ENCODE measurements around the gene DLGAP5. TPM values are rescaled to one million over a fixed set of nuclear protein-coding genes. Genes with fewer than 3 reads are reported as not detected.

The DLGAP5 gene
- total RNA-seq, 1 donor from 2014 or later = 8.8 TPM

- no peaks in the 10 kb centered on the region for H3K36me3 Mint-ChIP-seq (ENCODE audit: low read depth)
- no peak overlapping the region for H3K4me3 Mint-ChIP-seq (ENCODE audit: unreplicated experiment)
- DNase-seq (ENCODE audit: low spot score) = no peak
- H3K27me3 Mint-ChIP-seq (ENCODE audit: low read depth) = no peaks in the 10 kb centered on the region
- no peak overlapping the region for H3K27ac Mint-ChIP-seq (ENCODE audit: unreplicated experiment)
- H3K9me3 Mint-ChIP-seq (ENCODE audit: low read depth) = no peaks in the 10 kb centered on the region
- H3K4me1 Mint-ChIP-seq (ENCODE audit: low read depth) = peaks cover 21% of the 10 kb centered on the region
- TF ChIP-seq, protein P1, sequence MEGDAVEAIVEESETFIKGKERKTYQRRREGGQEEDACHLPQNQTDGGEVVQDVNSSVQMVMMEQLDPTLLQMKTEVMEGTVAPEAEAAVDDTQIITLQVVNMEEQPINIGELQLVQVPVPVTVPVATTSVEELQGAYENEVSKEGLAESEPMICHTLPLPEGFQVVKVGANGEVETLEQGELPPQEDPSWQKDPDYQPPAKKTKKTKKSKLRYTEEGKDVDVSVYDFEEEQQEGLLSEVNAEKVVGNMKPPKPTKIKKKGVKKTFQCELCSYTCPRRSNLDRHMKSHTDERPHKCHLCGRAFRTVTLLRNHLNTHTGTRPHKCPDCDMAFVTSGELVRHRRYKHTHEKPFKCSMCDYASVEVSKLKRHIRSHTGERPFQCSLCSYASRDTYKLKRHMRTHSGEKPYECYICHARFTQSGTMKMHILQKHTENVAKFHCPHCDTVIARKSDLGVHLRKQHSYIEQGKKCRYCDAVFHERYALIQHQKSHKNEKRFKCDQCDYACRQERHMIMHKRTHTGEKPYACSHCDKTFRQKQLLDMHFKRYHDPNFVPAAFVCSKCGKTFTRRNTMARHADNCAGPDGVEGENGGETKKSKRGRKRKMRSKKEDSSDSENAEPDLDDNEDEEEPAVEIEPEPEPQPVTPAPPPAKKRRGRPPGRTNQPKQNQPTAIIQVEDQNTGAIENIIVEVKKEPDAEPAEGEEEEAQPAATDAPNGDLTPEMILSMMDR (IDR thresholded peaks at IDR 0.05) = peak; percentile 17
These were observed 80.2 kb downstream of the DLGAP5 start for GRCh38 chr14:55111122-55111708.

DNA sequence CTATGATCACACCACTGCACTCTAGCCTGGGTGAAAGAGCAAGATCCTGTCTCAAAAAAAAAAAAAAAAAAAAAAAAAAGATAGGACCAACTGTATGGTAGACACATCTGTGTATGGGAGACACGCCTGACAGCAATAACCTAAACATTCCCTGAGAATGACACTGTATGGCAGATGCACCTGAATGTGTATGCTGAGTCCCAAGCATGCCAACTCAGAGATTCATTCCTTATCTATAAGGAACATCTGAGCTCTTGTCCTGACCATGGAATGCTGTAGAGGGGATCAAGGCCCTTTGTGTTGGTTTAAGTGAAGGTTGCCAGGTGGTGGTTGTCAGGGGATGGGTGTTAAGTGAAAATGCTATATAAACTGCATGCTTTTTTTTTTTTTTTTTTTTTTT, 81.5 kb downstream of the DLGAP5 start:
- Mint-ChIP-seq H3K27me3 (ENCODE audit: low read depth) (no peaks in the 10 kb centered on the region), H3K27ac (ENCODE audit: unreplicated experiment) (no peak overlapping the region), H3K4me3 (ENCODE audit: unreplicated experiment) (no peak overlapping the region), H3K9me3 (ENCODE audit: low read depth) (no peaks in the 10 kb centered on the region), H3K36me3 (ENCODE audit: low read depth) (no peaks in the 10 kb centered on the region), H3K4me1 (ENCODE audit: low read depth) (peaks cover 28% of the 10 kb centered on the region)
- TF ChIP-seq, protein P1 (IDR thresholded peaks at IDR 0.05) = no peak
- no peak for DNase-seq (ENCODE audit: low spot score)

- TF ChIP-seq, protein P1 (IDR thresholded peaks at IDR 0.05) = no peak
- Mint-ChIP-seq H3K4me3 (ENCODE audit: unreplicated experiment) (peak overlapping the region; percentile 23), H3K27me3 (ENCODE audit: low read depth) (no peaks in the 10 kb centered on the region), H3K4me1 (ENCODE audit: low read depth) (peaks cover 43% of the 10 kb centered on the region), H3K36me3 (ENCODE audit: low read depth) (peaks cover 2% of the 10 kb centered on the region), H3K27ac (ENCODE audit: unreplicated experiment) (peak overlapping the region; percentile 100), H3K9me3 (ENCODE audit: low read depth) (peaks cover 8% of the 10 kb centered on the region)
- DNase-seq (ENCODE audit: low spot score) = peak; percentile 95
These were observed 83.4 kb downstream of the DLGAP5 start for GRCh38 chr14:55107766-55108554.

DNA sequence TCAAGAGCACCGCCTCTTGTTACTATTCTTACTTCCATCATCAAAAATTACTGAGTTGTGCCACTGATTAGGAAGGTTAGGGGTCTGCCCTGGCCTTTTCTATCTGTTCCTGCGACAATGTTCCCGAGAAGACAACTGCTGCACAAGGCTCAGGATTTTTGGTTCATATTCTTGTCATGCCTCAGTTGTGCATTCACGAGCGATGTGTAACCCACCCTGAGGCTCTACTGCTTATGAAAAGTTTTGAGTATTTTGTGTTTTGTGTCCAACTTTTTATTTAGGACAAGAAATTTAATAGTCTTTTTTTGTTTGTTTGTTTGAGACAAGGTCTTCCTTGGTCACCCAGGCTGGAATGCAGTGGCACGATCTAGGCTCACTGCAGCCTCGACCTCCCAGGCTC, 85.4 kb downstream of the DLGAP5 start:
- Mint-ChIP-seq H3K4me1 (ENCODE audit: low read depth) (peaks cover 54% of the 10 kb centered on the region), H3K36me3 (ENCODE audit: low read depth) (peaks cover 2% of the 10 kb centered on the region), H3K9me3 (ENCODE audit: low read depth) (peaks cover 8% of the 10 kb centered on the region), H3K27ac (ENCODE audit: unreplicated experiment) (peak overlapping the region; percentile 12), H3K27me3 (ENCODE audit: low read depth) (no peaks in the 10 kb centered on the region), H3K4me3 (ENCODE audit: unreplicated experiment) (no peak overlapping the region)
- TF ChIP-seq, protein P1 (IDR thresholded peaks at IDR 0.05) = no peak
- DNase-seq (ENCODE audit: low spot score) = no peak

- peaks cover 57% of the 10 kb centered on the region for H3K4me1 Mint-ChIP-seq (ENCODE audit: low read depth)
- TF ChIP-seq, protein P1 (IDR thresholded peaks at IDR 0.05) = no peak
- no peak for DNase-seq (ENCODE audit: low spot score)
- H3K27me3 Mint-ChIP-seq (ENCODE audit: low read depth) = no peaks in the 10 kb centered on the region
- peak overlapping the region; percentile 99 for H3K27ac Mint-ChIP-seq (ENCODE audit: unreplicated experiment)
- no peak overlapping the region for H3K4me3 Mint-ChIP-seq (ENCODE audit: unreplicated experiment)
- peaks cover 8% of the 10 kb centered on the region for H3K9me3 Mint-ChIP-seq (ENCODE audit: low read depth)
- peaks cover 2% of the 10 kb centered on the region for H3K36me3 Mint-ChIP-seq (ENCODE audit: low read depth)
These were observed 87.1 kb downstream of the DLGAP5 start for GRCh38 chr14:55103971-55104954.

Measured in chondrocyte (in vitro differentiated cells).